Upper lobe of left lung (tissue), 4 donors: ENCODE results near the gene EVI5L.

Experiments used
- CTCF ChIP-seq, 6 experiments: fragments of 450-650 bp in 4 of 6; fragments of 200-600 bp in 2 of 6; sonication (generic) in 2 of 6; IDR thresholded peaks; one replicate each; pipeline ENCODE4 v1.5.1; 2016 to 2019; ENCODE audit warnings: antibody characterized with exemption in 6 of 6
- EP300 ChIP-seq, 4 donors: sonication (generic); formaldehyde crosslinking; IDR thresholded peaks; one replicate each; pipeline ENCODE4 v1.5.1; 2017; ENCODE audit warnings: antibody characterized with exemption in 4 of 4, control low read depth in 2 of 4
- POLR2A ChIP-seq, 4 donors: fragments of 450-650 bp; IDR thresholded peaks; one replicate each; pipeline ENCODE4 v1.5.1; 2016 to 2017; ENCODE audit warnings: antibody characterized with exemption in 4 of 4, mild to moderate bottlenecking in 2 of 4
- POLR2AphosphoS5 ChIP-seq, 2 donors: sonication (generic); formaldehyde crosslinking; IDR thresholded peaks; one replicate each; pipeline ENCODE4 v1.5.1; 2017; ENCODE audit warnings: antibody characterized with exemption in 2 of 2

GRCh38 chr19:7862413-7862951 lies 32.5 kb downstream of the EVI5L start:
- no peak for TF ChIP-seq EP300 (IDR thresholded peaks at IDR 0.05)
- no peak for TF ChIP-seq POLR2AphosphoS5 (IDR thresholded peaks at IDR 0.05)
- no peak for TF ChIP-seq CTCF (IDR thresholded peaks at IDR 0.05)
- TF ChIP-seq POLR2A (IDR thresholded peaks at IDR 0.05): no peak
